HCT116 (cell line): ENCODE results near the gene ODF2L. TPM values are rescaled to one million over a fixed set of nuclear protein-coding genes. Genes with fewer than 3 reads are reported as not detected.

Experiments used
- ATAC-seq: fragments of 200-7000 bp; cut with Tn5 transposase; 2 replicates; pipeline ENCODE4 v1.9.1; 2020; ENCODE audit warnings: mild to moderate bottlenecking, moderate library complexity
- BruUV-seq: library from RNA; stranded (reverse); fragments of 400-500 nt; replicated peaks from 2 replicates; lab custom pipeline; 2021; lab: Mats Ljungman, UMichigan
- CTCF ChIA-PET: fragments of 300-600 bp; sonication (Branson Sonifier 250); formaldehyde crosslinking; loops from one replicate; lab custom pipeline; 2021; ENCODE audit warnings: antibody characterized with exemption; lab: Charles Lee
- POLR2A ChIA-PET: fragments of 300-600, 350-600 bp; sonication (Branson Sonifier 250); formaldehyde crosslinking; loops from one replicate; lab custom pipeline; 2021; ENCODE audit warnings: antibody characterized with exemption; lab: Charles Lee
- RAD21 ChIA-PET, 2 experiments: fragments of 300-600 bp; sonication (Branson Sonifier 250); formaldehyde crosslinking; loops; one replicate each; lab custom pipeline; 2023; ENCODE audit warnings: low total read pairs in 2 of 2; ENCODE audit not compliant: uncharacterized antibody in 2 of 2, unreplicated experiment in 2 of 2, low non-redundant PET in 1 of 2; lab: Charles Lee
- DNase-seq: peaks from one replicate; pipeline ENCODE4 v3.0.0-alpha.2; 2010; ENCODE audit warnings: low read depth, low spot score
- H2AFZ ChIP-seq: fragments of 200-600 bp; shearing (Covaris generic), sonication (generic); 2 replicates; pipeline ENCODE4 v1.6.1; 2017; ENCODE audit warnings: low read depth, mixed run types, mixed read lengths, antibody characterized with exemption, low read length; ENCODE audit not compliant: poor library complexity, severe bottlenecking
- H3K27ac ChIP-seq: 2 replicates; pipeline ENCODE4 v1.5.1; 2012; ENCODE audit warnings: low read depth, low read length
- H3K27me3 ChIP-seq: fragments of 200-600 bp; sonication (generic); 2 replicates; pipeline ENCODE4 v1.6.1; 2016; ENCODE audit warnings: mixed run types, low read length, mixed read lengths; ENCODE audit not compliant: insufficient read depth
- H3K36me3 ChIP-seq, 2 experiments: fragments of 200-500 bp in 1 of 2; fragments of 200-600 bp in 1 of 2; sonication (Bioruptor generic) in 1 of 2; sonication (generic) in 1 of 2; 2 replicates each; pipeline versions ENCODE4 v1.5.1 to v1.6.1; 2014 to 2016; ENCODE audit warnings: low read length in 2 of 2, inconsistent platforms in 1 of 2, mixed read lengths in 1 of 2, mixed run types in 1 of 2; ENCODE audit not compliant: insufficient read depth in 2 of 2, control insufficient read depth in 1 of 2
- H3K4me1 ChIP-seq, 2 experiments: fragments of 200-600 bp in 1 of 2; sonication (generic) in 1 of 2; 2 replicates each; pipeline versions ENCODE4 v1.5.1 to v1.6.1; 2012 to 2017; ENCODE audit warnings: low read length in 2 of 2, inconsistent platforms in 1 of 2, mild to moderate bottlenecking in 1 of 2, mixed read lengths in 1 of 2, mixed run types in 1 of 2, moderate library complexity in 1 of 2; ENCODE audit not compliant: insufficient read depth in 2 of 2, control insufficient read depth in 1 of 2
- H3K4me2 ChIP-seq: fragments of 200-600 bp; sonication (generic); 2 replicates; pipeline ENCODE4 v1.6.1; 2017; ENCODE audit warnings: mixed run types, low read length, mixed read lengths
- H3K4me3 ChIP-seq, 2 experiments: fragments of 200-600 bp in 1 of 2; sonication (generic) in 1 of 2; replicated peaks in 1 of 2; 2 replicates each; pipeline ENCODE4 v1.5.1; 2011 to 2016; ENCODE audit warnings: low read length in 2 of 2, control low read depth in 1 of 2, low read depth in 1 of 2, mild to moderate bottlenecking in 1 of 2, mixed read lengths in 1 of 2, mixed run types in 1 of 2
- H3K79me2 ChIP-seq: fragments of 200-600 bp; sonication (generic); 2 replicates; pipeline ENCODE4 v1.6.1; 2017; ENCODE audit warnings: mild to moderate bottlenecking, mixed run types, low read length, moderate library complexity, mixed read lengths; ENCODE audit not compliant: insufficient read depth
- H3K9ac ChIP-seq: fragments of 200-600 bp; sonication (generic); 2 replicates; pipeline ENCODE4 v1.6.1; 2016; ENCODE audit warnings: low read length, mixed read lengths
- H3K9me2 ChIP-seq: fragments of 200-600 bp; sonication (generic), shearing (Covaris generic); 2 replicates; pipeline ENCODE4 v1.6.1; 2017; ENCODE audit warnings: mixed run types, mild to moderate bottlenecking, moderate library complexity; ENCODE audit not compliant: insufficient read depth
- H3K9me3 ChIP-seq, 2 experiments: fragments of 200-500 bp in 1 of 2; fragments of 200-600 bp in 1 of 2; sonication (Bioruptor generic) in 1 of 2; sonication (generic) in 1 of 2; 2 replicates each; pipeline ENCODE4 v1.6.1; 2014 to 2017; ENCODE audit warnings: low read length in 2 of 2, mixed read lengths in 2 of 2, inconsistent platforms in 1 of 2, low read depth in 1 of 2, mild to moderate bottlenecking in 1 of 2, mixed run types in 1 of 2, moderate library complexity in 1 of 2; ENCODE audit not compliant: control insufficient read depth in 1 of 2, insufficient read depth in 1 of 2
- H4K20me1 ChIP-seq: fragments of 200-600 bp; sonication (generic), shearing (Covaris generic); 2 replicates; pipeline ENCODE4 v1.6.1; 2017; ENCODE audit warnings: mixed run types, mild to moderate bottlenecking, moderate library complexity; ENCODE audit not compliant: insufficient read depth
- CEBPB ChIP-seq: IDR thresholded peaks from 2 replicates; pipeline ENCODE4 v1.6.1; 2012; ENCODE audit warnings: low read depth
- EZH2 ChIP-seq: fragments of 200-600 bp; sonication (generic); IDR thresholded peaks from 2 replicates; pipeline ENCODE4 v1.6.1; 2017; ENCODE audit warnings: antibody characterized with exemption, mixed run types
- EZH2phosphoT487 ChIP-seq: fragments of 200-600 bp; IDR thresholded peaks from 2 replicates; pipeline ENCODE4 v1.6.1; 2018; ENCODE audit warnings: antibody characterized with exemption, borderline replicate concordance
- POLR2A ChIP-seq: IDR thresholded peaks from 2 replicates; pipeline ENCODE4 v1.7.0; 2011; ENCODE audit warnings: borderline replicate concordance; ENCODE audit not compliant: insufficient read depth, insufficient read length; ENCODE audit errors: extremely low read depth
- POLR2AphosphoS5 ChIP-seq: IDR thresholded peaks from 2 replicates; pipeline ENCODE4 v1.6.1; 2011; ENCODE audit warnings: mild to moderate bottlenecking, low read depth, low read length, moderate library complexity
- SIN3A ChIP-seq: IDR thresholded peaks from 2 replicates; pipeline ENCODE4 v1.6.1; 2012; ENCODE audit warnings: low read depth
- YY1 ChIP-seq: IDR thresholded peaks from 2 replicates; pipeline ENCODE4 v1.6.1; 2011; ENCODE audit warnings: low read length, low read depth, moderate library complexity, mild to moderate bottlenecking; ENCODE audit not compliant: insufficient replicate concordance; ENCODE audit errors: extremely low read depth
- ZBTB33 ChIP-seq: IDR thresholded peaks from 2 replicates; pipeline ENCODE4 v1.6.1; 2011; ENCODE audit warnings: mild to moderate bottlenecking, low read length, moderate library complexity; ENCODE audit not compliant: insufficient replicate concordance; ENCODE audit errors: extremely low read depth
- ZNF274 ChIP-seq: fragments of 200-500 bp; sonication (Bioruptor generic); IDR thresholded peaks from 2 replicates; pipeline ENCODE4 v1.6.1; 2014; ENCODE audit warnings: mild to moderate bottlenecking, low read depth, low read length, inconsistent platforms
- intact Hi-C: fragments of 100-400 bp; cut with micrococcal nuclease; formaldehyde crosslinking; loops from 2 replicates; pipeline ENCODE4 v1.10.0; 2022
- total RNA-seq: library from RNA; stranded (reverse); gene quantifications from one replicate; pipeline ENCODE4 v1.2.1, GENCODE V29; 2021; ENCODE audit not compliant: unreplicated experiment

Gene ODF2L
- total RNA-seq, 1 experiment from 2014 or later = 33.7 TPM

GRCh38 chr1:86429835-86430234 lies 33.7 kb upstream of the ODF2L start:
- no TSS peak for BruUV-seq
- Histone ChIP-seq H3K4me1 (no peaks in the 10 kb centered on the region), H3K4me2 (no peak overlapping the region), H3K36me3 (no peaks in the 10 kb centered on the region), H3K4me3 (no peak overlapping the region), H3K27me3 (no peaks in the 10 kb centered on the region), H3K79me2 (no peaks in the 10 kb centered on the region), H4K20me1 (no peaks in the 10 kb centered on the region), H3K27ac (no peak overlapping the region), H3K9me3 (no peaks in the 10 kb centered on the region), H3K9me2 (no peaks in the 10 kb centered on the region), H2AFZ (no peak overlapping the region), H3K9ac (no peak overlapping the region)
- DNase-seq = no peak
- ATAC-seq = no peak
- RAD21 ChIA-PET = no interaction called here
- TF ChIP-seq ZNF274 = no peak
- no peak for TF ChIP-seq EZH2phosphoT487
- no peak for TF ChIP-seq EZH2
- TF ChIP-seq ZBTB33 = no peak
- no peak for TF ChIP-seq YY1
- TF ChIP-seq POLR2A = no peak
- no peak for TF ChIP-seq POLR2AphosphoS5
- peak; percentile 40; the same call in 1 of the 2 replicates for TF ChIP-seq CEBPB
- TF ChIP-seq SIN3A = no peak
- POLR2A ChIA-PET = no interaction called here
- CTCF ChIA-PET = no interaction called here
- intact Hi-C loops = no loop called here
